Activated CD4-positive, alpha-beta memory T cell treated with anti-CD3 and anti-CD28 coated beads for 36 hours (primary cell): ENCODE results near the gene CFAP221. TPM values are rescaled to one million over a fixed set of nuclear protein-coding genes. Genes with fewer than 3 reads are reported as not detected.
A peak's percentile ranks its signal among the peaks of the same experiment; 100 is the strongest.

Experiments
- CTCF ChIA-PET: fragments of 350-600 bp; sonication (Branson Sonifier 250); formaldehyde crosslinking; loops from one replicate; lab custom pipeline; 2021; ENCODE audit warnings: antibody characterized with exemption, inconsistent platforms; lab: Charles Lee
- POLR2A ChIA-PET: fragments of 350-600 bp; sonication (Branson Sonifier 250); formaldehyde crosslinking; loops from one replicate; lab custom pipeline; 2021; ENCODE audit warnings: antibody characterized with exemption; lab: Charles Lee
- DNase-seq: peaks from one replicate; pipeline ENCODE4 v3.0.0-alpha.2; 2020
- H3K27ac Mint-ChIP-seq: one replicate; pipeline ENCODE4 v1.8.0; 2021; ENCODE audit warnings: mixed read lengths
- H3K27me3 Mint-ChIP-seq: one replicate; pipeline ENCODE4 v1.8.0; 2021; ENCODE audit warnings: mixed read lengths
- H3K36me3 Mint-ChIP-seq: one replicate; pipeline ENCODE4 v1.8.0; 2021; ENCODE audit warnings: mixed read lengths
- H3K4me1 Mint-ChIP-seq: one replicate; pipeline ENCODE4 v1.8.0; 2021; ENCODE audit warnings: low read depth, mixed read lengths
- H3K4me3 Mint-ChIP-seq: one replicate; pipeline ENCODE4 v1.8.0; 2021; ENCODE audit warnings: mild to moderate bottlenecking, mixed read lengths
- H3K9me3 Mint-ChIP-seq: one replicate; pipeline ENCODE4 v1.8.0; 2021; ENCODE audit warnings: mixed read lengths
- intact Hi-C: fragments of 100-400 bp; cut with micrococcal nuclease; formaldehyde crosslinking; loops from one replicate; pipeline ENCODE4 v1.15.1; 2023
- total RNA-seq, 2 experiments: library from RNA; stranded (reverse); gene quantifications; one replicate each; pipeline ENCODE4 v1.2.3, GENCODE V29; 2021

The CFAP221 gene
- total RNA-seq, 2 experiments from 2014 or later = not detected

- ChIA-PET POLR2A (no interaction called here), CTCF (no interaction called here)
- no peak for DNase-seq
- Mint-ChIP-seq H3K36me3 (peaks cover 3% of the 10 kb centered on the region), H3K27ac (no peak overlapping the region), H3K4me1 (peaks cover 10% of the 10 kb centered on the region), H3K9me3 (no peaks in the 10 kb centered on the region), H3K4me3 (peak overlapping the region; percentile 29), H3K27me3 (peaks cover 41% of the 10 kb centered on the region)
- intact Hi-C loops = no loop called here
Observed at GRCh38 chr2:119544939-119545475, 758 bp downstream of the CFAP221 start.

- no peaks in the 10 kb centered on the region for H3K9me3 Mint-ChIP-seq
- POLR2A ChIA-PET = no interaction called here
- H3K4me1 Mint-ChIP-seq = peaks cover 10% of the 10 kb centered on the region
- no peak for DNase-seq
- H3K27me3 Mint-ChIP-seq = peaks cover 37% of the 10 kb centered on the region
- CTCF ChIA-PET = no interaction called here
- intact Hi-C loops = no loop called here
- no peak overlapping the region for H3K4me3 Mint-ChIP-seq
- H3K27ac Mint-ChIP-seq = no peak overlapping the region
- peaks cover 3% of the 10 kb centered on the region for H3K36me3 Mint-ChIP-seq
Observed at GRCh38 chr2:119545754-119546446, 1.7 kb downstream of the CFAP221 start.

GRCh38 chr2:119546447-119546767, 2.2 kb downstream of the CFAP221 start:
- intact Hi-C loops = no loop called here
- Mint-ChIP-seq H3K4me3 (no peak overlapping the region), H3K9me3 (no peaks in the 10 kb centered on the region), H3K27me3 (peaks cover 35% of the 10 kb centered on the region), H3K27ac (no peak overlapping the region), H3K4me1 (peaks cover 10% of the 10 kb centered on the region), H3K36me3 (peaks cover 3% of the 10 kb centered on the region)
- no peak for DNase-seq
- ChIA-PET POLR2A (no interaction called here), CTCF (no interaction called here)

GRCh38 chr2:119548516-119549120, 4.4 kb downstream of the CFAP221 start:
- ChIA-PET CTCF (interaction anchor here (0.8 kb wide), 1 partner anchor 31 kb away, joined by 3 read pairs; no protein-coding TSS in a partner anchor), POLR2A (no interaction called here)
- no peaks in the 10 kb centered on the region for H3K36me3 Mint-ChIP-seq
- H3K4me3 Mint-ChIP-seq = no peak overlapping the region
- DNase-seq = no peak
- H3K27me3 Mint-ChIP-seq = peaks cover 24% of the 10 kb centered on the region
- no peaks in the 10 kb centered on the region for H3K9me3 Mint-ChIP-seq
- intact Hi-C loops = no loop called here
- no peak overlapping the region for H3K27ac Mint-ChIP-seq
- H3K4me1 Mint-ChIP-seq = peaks cover 6% of the 10 kb centered on the region

GRCh38 chr2:119549241-119549640, 5.0 kb downstream of the CFAP221 start:
- H3K4me3 Mint-ChIP-seq = no peak overlapping the region
- H3K27ac Mint-ChIP-seq = no peak overlapping the region
- peaks cover 2% of the 10 kb centered on the region for H3K4me1 Mint-ChIP-seq
- POLR2A ChIA-PET = no interaction called here
- CTCF ChIA-PET = no interaction called here
- intact Hi-C loops = no loop called here
- H3K9me3 Mint-ChIP-seq = no peaks in the 10 kb centered on the region
- no peaks in the 10 kb centered on the region for H3K36me3 Mint-ChIP-seq
- DNase-seq = no peak
- peaks cover 20% of the 10 kb centered on the region for H3K27me3 Mint-ChIP-seq

- CTCF ChIA-PET = interaction anchor here (0.8 kb wide), 1 partner anchor 74 kb away, joined by 3 read pairs; no protein-coding TSS in a partner anchor
- no peak overlapping the region for H3K27ac Mint-ChIP-seq
- intact Hi-C loops = no loop called here
- H3K4me3 Mint-ChIP-seq = no peak overlapping the region
- DNase-seq = no peak
- H3K36me3 Mint-ChIP-seq = no peaks in the 10 kb centered on the region
- peaks cover 15% of the 10 kb centered on the region for H3K27me3 Mint-ChIP-seq
- POLR2A ChIA-PET = no interaction called here
- no peaks in the 10 kb centered on the region for H3K4me1 Mint-ChIP-seq
- no peaks in the 10 kb centered on the region for H3K9me3 Mint-ChIP-seq
Observed at GRCh38 chr2:119550346-119550745, 6.1 kb downstream of the CFAP221 start.

GRCh38 chr2:119550856-119551255, 6.6 kb downstream of the CFAP221 start:
- no peaks in the 10 kb centered on the region for H3K9me3 Mint-ChIP-seq
- intact Hi-C loops = no loop called here
- CTCF ChIA-PET = interaction anchor here (0.8 kb wide), 1 partner anchor 74 kb away, joined by 3 read pairs; no protein-coding TSS in a partner anchor
- no peak for DNase-seq
- peaks cover 15% of the 10 kb centered on the region for H3K27me3 Mint-ChIP-seq
- no peaks in the 10 kb centered on the region for H3K36me3 Mint-ChIP-seq
- no peak overlapping the region for H3K4me3 Mint-ChIP-seq
- H3K4me1 Mint-ChIP-seq = no peaks in the 10 kb centered on the region
- no peak overlapping the region for H3K27ac Mint-ChIP-seq
- POLR2A ChIA-PET = no interaction called here

- no peaks in the 10 kb centered on the region for H3K9me3 Mint-ChIP-seq
- no peak overlapping the region for H3K4me3 Mint-ChIP-seq
- peaks cover 10% of the 10 kb centered on the region for H3K27me3 Mint-ChIP-seq
- no peak for DNase-seq
- POLR2A ChIA-PET = no interaction called here
- intact Hi-C loops = no loop called here
- H3K27ac Mint-ChIP-seq = no peak overlapping the region
- no peaks in the 10 kb centered on the region for H3K36me3 Mint-ChIP-seq
- H3K4me1 Mint-ChIP-seq = no peaks in the 10 kb centered on the region
- CTCF ChIA-PET = no interaction called here
Observed at GRCh38 chr2:119552902-119553301, 8.7 kb downstream of the CFAP221 start.

- Mint-ChIP-seq H3K27ac (no peak overlapping the region), H3K4me3 (no peak overlapping the region), H3K36me3 (no peaks in the 10 kb centered on the region), H3K4me1 (no peaks in the 10 kb centered on the region), H3K9me3 (no peaks in the 10 kb centered on the region), H3K27me3 (peaks cover 12% of the 10 kb centered on the region)
- no peak for DNase-seq
- intact Hi-C loops = no loop called here
- POLR2A ChIA-PET = no interaction called here
- CTCF ChIA-PET = no interaction called here
Observed at GRCh38 chr2:119553687-119554344, 9.6 kb downstream of the CFAP221 start.

- Mint-ChIP-seq H3K9me3 (peaks cover 4% of the 10 kb centered on the region), H3K27ac (no peak overlapping the region), H3K4me3 (no peak overlapping the region), H3K36me3 (no peaks in the 10 kb centered on the region), H3K4me1 (no peaks in the 10 kb centered on the region), H3K27me3 (peaks cover 1% of the 10 kb centered on the region)
- intact Hi-C loops = no loop called here
- CTCF ChIA-PET = no interaction called here
- POLR2A ChIA-PET = no interaction called here
- no peak for DNase-seq
Observed at GRCh38 chr2:119565481-119565880, 21.2 kb downstream of the CFAP221 start.

- no peak overlapping the region for H3K4me3 Mint-ChIP-seq
- no peak overlapping the region for H3K27ac Mint-ChIP-seq
- CTCF ChIA-PET = no interaction called here
- DNase-seq = no peak
- no peaks in the 10 kb centered on the region for H3K36me3 Mint-ChIP-seq
- peaks cover 1% of the 10 kb centered on the region for H3K27me3 Mint-ChIP-seq
- no peaks in the 10 kb centered on the region for H3K4me1 Mint-ChIP-seq
- intact Hi-C loops = no loop called here
- H3K9me3 Mint-ChIP-seq = peaks cover 4% of the 10 kb centered on the region
- POLR2A ChIA-PET = no interaction called here
Observed at GRCh38 chr2:119567292-119567691, 23.0 kb downstream of the CFAP221 start.

GRCh38 chr2:119574108-119574815, 30.0 kb downstream of the CFAP221 start:
- CTCF ChIA-PET = no interaction called here
- DNase-seq = no peak
- POLR2A ChIA-PET = no interaction called here
- Mint-ChIP-seq H3K36me3 (no peaks in the 10 kb centered on the region), H3K4me3 (no peak overlapping the region), H3K9me3 (peaks cover 14% of the 10 kb centered on the region), H3K27ac (no peak overlapping the region), H3K4me1 (no peaks in the 10 kb centered on the region), H3K27me3 (peaks cover 14% of the 10 kb centered on the region)
- intact Hi-C loops = no loop called here
